ENCODE measurements around the gene RAPSN. TPM values are rescaled to one million over a fixed set of nuclear protein-coding genes. Genes with fewer than 3 reads are reported as not detected.

The RAPSN gene
- total RNA-seq, 1 donor from 2014 or later: not detected

DNA sequence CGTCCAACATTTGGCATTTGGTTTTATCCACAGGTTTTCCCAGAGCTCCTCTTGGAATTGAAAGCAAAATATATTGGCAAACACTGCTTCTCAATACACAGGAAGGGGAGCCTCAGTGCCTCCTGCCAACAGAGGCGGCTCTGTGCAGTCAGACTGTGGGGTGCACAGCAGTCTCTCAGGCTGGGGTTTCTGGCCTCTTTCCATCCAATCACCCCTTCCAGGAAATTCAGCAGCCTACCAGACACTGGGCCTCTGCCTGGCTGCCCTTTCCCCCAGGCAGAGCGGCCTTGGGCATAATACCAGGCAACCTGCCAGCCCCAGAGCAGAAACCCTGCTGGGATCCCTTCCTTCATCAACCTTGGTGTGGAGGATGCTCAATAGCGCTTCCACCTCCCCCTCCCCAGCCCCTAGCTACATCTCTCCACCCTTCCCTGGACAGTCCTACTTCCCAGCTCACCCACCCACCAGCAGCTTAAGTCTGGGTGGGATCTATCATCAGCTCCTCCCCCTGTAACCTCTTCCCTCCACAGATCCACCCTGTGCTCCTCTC lies 17.8 kb upstream of the RAPSN start:
- Histone ChIP-seq H3K27ac (peak overlapping the region; percentile 90), H3K4me3 (no peak overlapping the region), H3K9ac (no peak overlapping the region), H3K4me2 (peak overlapping the region; percentile 58), H3K79me2 (ENCODE audit: low read depth) (peaks cover 47% of the 10 kb centered on the region), H3K27me3 (no peaks in the 10 kb centered on the region), H3K36me3 (peaks cover 2% of the 10 kb centered on the region), H2AFZ (replicated peaks) (no peak overlapping the region), H3F3A (ENCODE audit: low read depth) (peaks cover 76% of the 10 kb centered on the region), H4K20me1 (ENCODE audit: low read depth) (peaks cover 42% of the 10 kb centered on the region), H3K4me1 (peaks cover 62% of the 10 kb centered on the region), H3K9me3 (ENCODE audit: low read depth) (no peaks in the 10 kb centered on the region)
- TF ChIP-seq EZH2phosphoT487 (IDR thresholded peaks at IDR 0.05) (no peak), EZH2 (IDR thresholded peaks at IDR 0.05) (no peak), CTCF (IDR thresholded peaks at IDR 0.05) (no peak)
- no peaks in the 10 kb centered on the region for H3K9me3 Mint-ChIP-seq
- peaks cover 36% of the 10 kb centered on the region for H3K36me3 Mint-ChIP-seq
- H3K4me3 Mint-ChIP-seq: no peak overlapping the region
- peak; percentile 41 for DNase-seq (ENCODE audit: low spot score)
- no peaks in the 10 kb centered on the region for H3K27me3 Mint-ChIP-seq (ENCODE audit: insufficient read depth, low read depth)
- H3K4me1 Mint-ChIP-seq: peaks cover 47% of the 10 kb centered on the region
- H3K27ac Mint-ChIP-seq: peak overlapping the region; percentile 46

GRCh38 chr11:47466201-47466600 lies 17.3 kb upstream of the RAPSN start:
- Histone ChIP-seq H3K9ac (no peak overlapping the region), H3K4me2 (peak overlapping the region; percentile 58), H3K27ac (peak overlapping the region; percentile 90)

DNA sequence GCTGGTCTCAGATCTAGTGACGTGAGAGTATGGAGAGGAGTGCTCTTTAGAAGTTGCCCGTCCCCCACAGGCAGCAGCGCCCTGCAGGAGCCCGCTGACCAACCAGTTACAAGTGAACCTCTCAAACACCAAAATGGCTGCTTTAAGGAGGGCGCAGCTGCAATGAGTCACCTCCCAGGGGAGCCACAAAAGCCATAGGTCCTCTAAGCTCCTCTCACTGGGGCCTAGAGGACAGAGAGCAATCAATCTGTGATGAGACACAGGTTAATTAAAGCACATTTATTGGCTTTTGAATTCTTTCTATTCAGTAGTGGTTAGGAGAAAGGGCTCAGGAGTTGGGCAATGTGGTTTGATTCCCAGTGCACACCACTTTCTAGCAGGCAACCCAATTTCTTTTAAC lies 15.5 kb upstream of the RAPSN start:
- Mint-ChIP-seq H3K27me3 (ENCODE audit: insufficient read depth, low read depth) (peaks cover 2% of the 10 kb centered on the region), H3K27ac (no peak overlapping the region), H3K4me3 (no peak overlapping the region), H3K9me3 (no peaks in the 10 kb centered on the region), H3K4me1 (peaks cover 43% of the 10 kb centered on the region), H3K36me3 (peaks cover 22% of the 10 kb centered on the region)
- no peak overlapping the region for H2AFZ ChIP-seq (replicated peaks)
- no peak overlapping the region for H3K9ac ChIP-seq
- DNase-seq (ENCODE audit: low spot score): peak; percentile 80
- H3K4me1 ChIP-seq: peaks cover 57% of the 10 kb centered on the region
- H3K9me3 ChIP-seq (ENCODE audit: low read depth): no peaks in the 10 kb centered on the region
- H3K27ac ChIP-seq: peak overlapping the region; percentile 90
- TF ChIP-seq EZH2phosphoT487 (IDR thresholded peaks at IDR 0.05) (no peak), EZH2 (IDR thresholded peaks at IDR 0.05) (no peak), CTCF (IDR thresholded peaks at IDR 0.05) (no peak)
- no peak overlapping the region for H3K4me3 ChIP-seq
- H3K4me2 ChIP-seq: peak overlapping the region; percentile 46
- H3K27me3 ChIP-seq: no peaks in the 10 kb centered on the region
- H4K20me1 ChIP-seq (ENCODE audit: low read depth): peaks cover 27% of the 10 kb centered on the region
- H3K36me3 ChIP-seq: no peaks in the 10 kb centered on the region
- H3F3A ChIP-seq (ENCODE audit: low read depth): peaks cover 72% of the 10 kb centered on the region
- peaks cover 45% of the 10 kb centered on the region for H3K79me2 ChIP-seq (ENCODE audit: low read depth)

More at GRCh38 chr11:47466201-47466600, 17.3 kb upstream of the RAPSN start:
- Histone ChIP-seq H3K27me3 (no peaks in the 10 kb centered on the region), H2AFZ (replicated peaks) (no peak overlapping the region), H3K36me3 (no peaks in the 10 kb centered on the region), H3K4me3 (no peak overlapping the region), H4K20me1 (ENCODE audit: low read depth) (peaks cover 42% of the 10 kb centered on the region), H3F3A (ENCODE audit: low read depth) (peaks cover 73% of the 10 kb centered on the region), H3K9me3 (ENCODE audit: low read depth) (no peaks in the 10 kb centered on the region), H3K79me2 (ENCODE audit: low read depth) (peaks cover 47% of the 10 kb centered on the region), H3K4me1 (peaks cover 62% of the 10 kb centered on the region)
- no peak for TF ChIP-seq CTCF (IDR thresholded peaks at IDR 0.05)
- TF ChIP-seq EZH2 (IDR thresholded peaks at IDR 0.05): no peak
- TF ChIP-seq EZH2phosphoT487 (IDR thresholded peaks at IDR 0.05): no peak
- no peak overlapping the region for H3K4me3 Mint-ChIP-seq
- peaks cover under 1% of the 10 kb centered on the region for H3K27me3 Mint-ChIP-seq (ENCODE audit: insufficient read depth, low read depth)
- H3K9me3 Mint-ChIP-seq: no peaks in the 10 kb centered on the region
- peaks cover 31% of the 10 kb centered on the region for H3K36me3 Mint-ChIP-seq
- no peak overlapping the region for H3K27ac Mint-ChIP-seq
- H3K4me1 Mint-ChIP-seq: peaks cover 47% of the 10 kb centered on the region
- DNase-seq (ENCODE audit: low spot score): no peak

All from neural progenitor cell (in vitro differentiated cells).